H9 (cell line): ENCODE measurements around the gene UBE2U. TPM values are rescaled to one million over a fixed set of nuclear protein-coding genes. Genes with fewer than 3 reads are reported as not detected.

Source experiments
- DNase-seq: peaks from one replicate; pipeline ENCODE4 v3.0.0-alpha.2; 2017
- H2AFZ ChIP-seq: one replicate; pipeline ENCODE4 v1.6.1; 2013; ENCODE audit warnings: mild to moderate bottlenecking, low read length, control low read depth, moderate library complexity
- H2AK5ac ChIP-seq: 2 replicates; pipeline ENCODE4 v1.6.1; 2013; ENCODE audit warnings: low read length, control low read depth, mixed read lengths; ENCODE audit not compliant: insufficient read length
- H2BK120ac ChIP-seq: one replicate; pipeline ENCODE4 v1.6.1; 2013; ENCODE audit warnings: low read depth, mild to moderate bottlenecking, low read length, control low read depth, inconsistent platforms; ENCODE audit not compliant: poor library complexity, severe bottlenecking
- H2BK12ac ChIP-seq: 2 replicates; pipeline ENCODE4 v1.6.1; 2013; ENCODE audit warnings: low read length, control low read depth, mixed read lengths, low read depth; ENCODE audit not compliant: insufficient read length
- H2BK15ac ChIP-seq: 2 replicates; pipeline ENCODE4 v1.6.1; 2013; ENCODE audit warnings: low read depth, low read length, control low read depth
- H2BK20ac ChIP-seq: one replicate; pipeline ENCODE4 v1.6.1; 2013; ENCODE audit warnings: low read depth, mild to moderate bottlenecking, low read length, control low read depth, inconsistent platforms; ENCODE audit not compliant: poor library complexity, severe bottlenecking
- H2BK5ac ChIP-seq: 2 replicates; pipeline ENCODE4 v1.6.1; 2013; ENCODE audit warnings: low read length, control low read depth, mixed read lengths; ENCODE audit not compliant: insufficient read length
- H3K14ac ChIP-seq: 2 replicates; pipeline ENCODE4 v1.6.1; 2013; ENCODE audit warnings: low read length, control low read depth; ENCODE audit not compliant: insufficient read depth
- H3K18ac ChIP-seq: 2 replicates; pipeline ENCODE4 v1.6.1; 2013; ENCODE audit warnings: low read depth, mild to moderate bottlenecking, mixed read lengths, low read length, control low read depth; ENCODE audit not compliant: insufficient read length
- H3K23ac ChIP-seq: 2 replicates; pipeline ENCODE4 v1.6.1; 2013; ENCODE audit warnings: low read length, control low read depth, mixed read lengths, low read depth; ENCODE audit not compliant: insufficient read length
- H3K23me2 ChIP-seq: 2 replicates; pipeline ENCODE4 v1.6.1; 2013; ENCODE audit warnings: low read depth, mild to moderate bottlenecking, mixed read lengths, low read length, control low read depth; ENCODE audit not compliant: insufficient read length, poor library complexity, severe bottlenecking
- H3K27ac ChIP-seq: 2 replicates; pipeline ENCODE4 v1.5.1; 2013; ENCODE audit warnings: low read length, control low read depth, mixed read lengths, low read depth; ENCODE audit not compliant: insufficient read length
- H3K27me3 ChIP-seq: 2 replicates; pipeline ENCODE4 v1.6.1; 2013; ENCODE audit warnings: low read length, control low read depth, inconsistent platforms; ENCODE audit not compliant: insufficient read depth
- H3K4ac ChIP-seq: 2 replicates; pipeline ENCODE4 v1.6.1; 2013; ENCODE audit warnings: low read depth, mild to moderate bottlenecking, control low read depth, inconsistent platforms, low read length, moderate library complexity
- H3K4me1 ChIP-seq: 2 replicates; pipeline ENCODE4 v1.6.1; 2013; ENCODE audit warnings: low read length, control low read depth, inconsistent platforms; ENCODE audit not compliant: insufficient read depth
- H3K4me2 ChIP-seq: 2 replicates; pipeline ENCODE4 v1.6.1; 2013; ENCODE audit warnings: low read length, control low read depth, mixed read lengths; ENCODE audit not compliant: insufficient read length, insufficient read depth
- H3K56ac ChIP-seq: 2 replicates; pipeline ENCODE4 v1.6.1; 2013; ENCODE audit warnings: low read depth, mild to moderate bottlenecking, mixed read lengths, low read length, control low read depth; ENCODE audit not compliant: insufficient read length
- H3K79me1 ChIP-seq: 2 replicates; pipeline ENCODE4 v1.6.1; 2013; ENCODE audit warnings: low read depth, mild to moderate bottlenecking, moderate library complexity, low read length, control low read depth, inconsistent platforms; ENCODE audit not compliant: insufficient read depth, poor library complexity, severe bottlenecking
- H3K79me2 ChIP-seq: 2 replicates; pipeline ENCODE4 v1.6.1; 2013; ENCODE audit warnings: low read length, control low read depth, inconsistent platforms; ENCODE audit not compliant: insufficient read depth
- H3K9ac ChIP-seq: 2 replicates; pipeline ENCODE4 v1.6.1; 2013; ENCODE audit warnings: low read length, control low read depth, mixed read lengths; ENCODE audit not compliant: insufficient read length; ENCODE audit errors: extremely low read depth
- H3K9me3 ChIP-seq: one replicate; pipeline ENCODE4 v1.6.1; 2013; ENCODE audit warnings: low read depth, low read length, inconsistent platforms; ENCODE audit not compliant: control insufficient read depth
- H3T11ph ChIP-seq: one replicate; pipeline ENCODE4 v1.6.1; 2013; ENCODE audit warnings: mild to moderate bottlenecking, low read length, control low read depth, inconsistent platforms
- H4K20me1 ChIP-seq: one replicate; pipeline ENCODE4 v1.6.1; 2013; ENCODE audit not compliant: control insufficient read depth, insufficient read length, insufficient read depth
- H4K5ac ChIP-seq: 2 replicates; pipeline ENCODE4 v1.6.1; 2013; ENCODE audit warnings: low read depth, mild to moderate bottlenecking, mixed read lengths, low read length, control low read depth; ENCODE audit not compliant: insufficient read length
- H4K8ac ChIP-seq: replicated peaks from 2 replicates; pipeline ENCODE4 v1.6.1; 2013; ENCODE audit warnings: low read length, control low read depth, mixed read lengths, low read depth; ENCODE audit not compliant: insufficient read length
- H4K91ac ChIP-seq: 2 replicates; pipeline ENCODE4 v1.6.1; 2013; ENCODE audit warnings: low read depth, mild to moderate bottlenecking, moderate library complexity, mixed read lengths, low read length, control low read depth; ENCODE audit not compliant: insufficient read length
- H3K27ac Mint-ChIP-seq, 3 experiments: 2 replicates in 2 of 3; 3 replicates in 1 of 3; pipeline ENCODE4 v1.8.0; 2020 to 2021; ENCODE audit warnings: mixed read lengths in 3 of 3, mild to moderate bottlenecking in 1 of 3, moderate library complexity in 1 of 3
- H3K27me3 Mint-ChIP-seq: 2 replicates; pipeline ENCODE4 v1.8.0; 2021; ENCODE audit warnings: low read depth, mild to moderate bottlenecking, moderate library complexity, mixed read lengths
- H3K36me3 Mint-ChIP-seq, 3 experiments: 2 replicates in 2 of 3; 3 replicates in 1 of 3; pipeline ENCODE4 v1.8.0; 2020 to 2021; ENCODE audit warnings: low read depth in 3 of 3, mixed read lengths in 3 of 3; ENCODE audit not compliant: insufficient read depth in 1 of 3
- H3K4me1 Mint-ChIP-seq, 2 experiments: 2 replicates each; pipeline ENCODE4 v1.8.0; 2020; ENCODE audit warnings: mixed read lengths in 2 of 2
- H3K4me3 Mint-ChIP-seq, 2 experiments: 2 replicates in 1 of 2; 3 replicates in 1 of 2; pipeline ENCODE4 v1.8.0; 2020 to 2021; ENCODE audit warnings: mild to moderate bottlenecking in 2 of 2, mixed read lengths in 2 of 2, moderate library complexity in 1 of 2
- H3K9me3 Mint-ChIP-seq, 2 experiments: 2 replicates in 1 of 2; 3 replicates in 1 of 2; pipeline ENCODE4 v1.8.0; 2020; ENCODE audit warnings: mild to moderate bottlenecking in 2 of 2, mixed read lengths in 2 of 2, moderate library complexity in 1 of 2
- CTCF ChIP-seq: fragments of 200-600 bp; sonication (generic); conservative IDR thresholded peaks from 3 replicates; pipeline ENCODE4 v1.8.0; 2021; ENCODE audit warnings: antibody characterized with exemption, mild to moderate bottlenecking
- WGBS: extraction: QIAGEN DNeasy Blood & Tissue Kit; methylation state at CpG from one replicate; pipeline ENCODE4 v1.1.7; 2013; ENCODE audit warnings: missing lambda C conversion rate, low lambda C conversion rate, mixed read lengths; ENCODE audit not compliant: insufficient read length; ENCODE audit errors: extremely low coverage; 5-methylcytosine and 5-hydroxymethylcytosine counted together
- total RNA-seq: library from RNA; stranded (reverse); gene quantifications from 2 replicates; pipeline ENCODE4 v1.2.1, GENCODE V29; 2021

Gene UBE2U
- total RNA-seq, 1 experiment from 2014 or later, result not detected

- H3K27ac ChIP-seq, result no peak overlapping the region
- H3K4me3 Mint-ChIP-seq, result no peak overlapping the region
- no peak overlapping the region for H3K18ac ChIP-seq
Observed at GRCh38 chr1:64182207-64182606, 21.2 kb upstream of the UBE2U start.

More at GRCh38 chr1:64182207-64182606, 21.2 kb upstream of the UBE2U start:
- H4K5ac ChIP-seq, result no peak overlapping the region
- H3K9ac ChIP-seq, result no peak overlapping the region
- H3K23ac ChIP-seq, result no peak overlapping the region
- H4K20me1 ChIP-seq, result no peaks in the 10 kb centered on the region
- Mint-ChIP-seq H3K9me3 (no peaks in the 10 kb centered on the region), H3K27ac (peak overlapping the region in 1 of 3 experiments; percentile 35; a peak in 2 of 7 replicates), H3K27me3 (no peaks in the 10 kb centered on the region), H3K4me1 (peaks cover 4 to 15% of the 10 kb centered on the region in 2 experiments), H3K36me3 (peaks cover 14 to 20% (median 17%) of the 10 kb centered on the region in 3 experiments; a peak in 6 of 7 replicates)
- no peak overlapping the region for H4K91ac ChIP-seq
- H2BK15ac ChIP-seq, result no peak overlapping the region
- H2BK20ac ChIP-seq, result no peak overlapping the region
- H3K4me1 ChIP-seq, result no peaks in the 10 kb centered on the region
- H2BK5ac ChIP-seq, result no peak overlapping the region
- H3K9me3 ChIP-seq, result no peaks in the 10 kb centered on the region
- H2AFZ ChIP-seq, result no peak overlapping the region
- no peak for DNase-seq
- no peak overlapping the region for H3T11ph ChIP-seq
- no peak overlapping the region for H3K56ac ChIP-seq
- no peak overlapping the region for H2BK12ac ChIP-seq
- no peaks in the 10 kb centered on the region for H3K79me2 ChIP-seq
- no peaks in the 10 kb centered on the region for H3K23me2 ChIP-seq
- no peak overlapping the region for H2AK5ac ChIP-seq
- TF ChIP-seq CTCF, result no peak
- no peaks in the 10 kb centered on the region for H3K79me1 ChIP-seq
- no peaks in the 10 kb centered on the region for H3K27me3 ChIP-seq
- no peak overlapping the region for H2BK120ac ChIP-seq
- H4K8ac ChIP-seq, result no peak overlapping the region
- no CpG with 5 or more reads among the region's 2 CpGs for WGBS
- H3K4me2 ChIP-seq, result no peak overlapping the region
- no peak overlapping the region for H3K14ac ChIP-seq
- H3K4ac ChIP-seq, result no peak overlapping the region
